Measurements from ENCODE around the gene SERPINB5. TPM values are rescaled to one million over a fixed set of nuclear protein-coding genes. Genes with fewer than 3 reads are reported as not detected.

SERPINB5 gene
- total RNA-seq, 3 donors from 2014 or later (not counting 1 experiment from before 2014, with no cell fraction given): not detected

GRCh38 chr18:63460414-63460813, 16.3 kb upstream of the SERPINB5 start:
- Mint-ChIP-seq H3K4me1 (no peaks in the 10 kb centered on the region), H3K27ac (no peak overlapping the region), H3K4me3 (no peak overlapping the region), H3K36me3 (no peaks in the 10 kb centered on the region), H3K9me3 (no peaks in the 10 kb centered on the region), H3K27me3 (ENCODE audit: low read depth in 2 of 2) (peaks cover 10 to 17% of the 10 kb centered on the region in 2 donors)
- 70% methylated on average over 1 of the region's 1 CpG for WGBS (ENCODE audit: insufficient coverage)
- H3K4me1 ChIP-seq (ENCODE audit: control insufficient read depth, insufficient read depth, low read length): no peaks in the 10 kb centered on the region
- ATAC-seq (no peak), DNase-seq (no peak)
- H3K27ac ChIP-seq (ENCODE audit: low read length): no peak overlapping the region
- peaks cover 2% of the 10 kb centered on the region for H3K27me3 ChIP-seq (ENCODE audit: control insufficient read depth, insufficient read depth, low read length)
- TF ChIP-seq, protein P1, sequence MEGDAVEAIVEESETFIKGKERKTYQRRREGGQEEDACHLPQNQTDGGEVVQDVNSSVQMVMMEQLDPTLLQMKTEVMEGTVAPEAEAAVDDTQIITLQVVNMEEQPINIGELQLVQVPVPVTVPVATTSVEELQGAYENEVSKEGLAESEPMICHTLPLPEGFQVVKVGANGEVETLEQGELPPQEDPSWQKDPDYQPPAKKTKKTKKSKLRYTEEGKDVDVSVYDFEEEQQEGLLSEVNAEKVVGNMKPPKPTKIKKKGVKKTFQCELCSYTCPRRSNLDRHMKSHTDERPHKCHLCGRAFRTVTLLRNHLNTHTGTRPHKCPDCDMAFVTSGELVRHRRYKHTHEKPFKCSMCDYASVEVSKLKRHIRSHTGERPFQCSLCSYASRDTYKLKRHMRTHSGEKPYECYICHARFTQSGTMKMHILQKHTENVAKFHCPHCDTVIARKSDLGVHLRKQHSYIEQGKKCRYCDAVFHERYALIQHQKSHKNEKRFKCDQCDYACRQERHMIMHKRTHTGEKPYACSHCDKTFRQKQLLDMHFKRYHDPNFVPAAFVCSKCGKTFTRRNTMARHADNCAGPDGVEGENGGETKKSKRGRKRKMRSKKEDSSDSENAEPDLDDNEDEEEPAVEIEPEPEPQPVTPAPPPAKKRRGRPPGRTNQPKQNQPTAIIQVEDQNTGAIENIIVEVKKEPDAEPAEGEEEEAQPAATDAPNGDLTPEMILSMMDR (IDR thresholded peaks at IDR 0.05): no peak
- H3K9me3 ChIP-seq (ENCODE audit: control insufficient read depth, insufficient read depth, low read length): no peaks in the 10 kb centered on the region
- no peaks in the 10 kb centered on the region for H3K36me3 ChIP-seq (ENCODE audit: control insufficient read depth, insufficient read depth, low read length)
- intact Hi-C loops (cut with micrococcal nuclease): no loop called here
- no peak overlapping the region for H3K4me3 ChIP-seq (ENCODE audit: low read length)

DNA sequence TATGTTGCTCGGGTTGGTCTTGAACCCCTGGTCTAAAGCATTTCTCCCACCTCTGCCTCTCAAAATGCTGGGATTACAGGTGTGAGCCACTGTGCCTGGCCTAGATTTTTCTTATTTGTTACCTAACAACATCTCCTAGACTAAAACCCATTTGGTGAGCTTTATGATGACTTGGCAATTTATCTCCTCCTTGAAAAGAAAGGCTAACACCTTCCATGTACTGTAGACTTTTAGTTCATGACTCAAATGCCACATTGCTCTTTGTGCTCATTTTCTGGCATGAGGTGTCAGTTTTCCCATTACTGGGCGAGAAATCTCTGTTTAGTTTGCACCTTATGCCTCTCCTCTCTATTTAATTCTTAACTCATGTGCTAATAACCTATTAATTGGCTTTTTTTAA, 12.3 kb upstream of the SERPINB5 start:
- H3K9me3 ChIP-seq (ENCODE audit: control insufficient read depth, insufficient read depth, low read length): no peaks in the 10 kb centered on the region
- H3K4me1 ChIP-seq (ENCODE audit: control insufficient read depth, insufficient read depth, low read length): no peaks in the 10 kb centered on the region
- no peaks in the 10 kb centered on the region for H3K36me3 ChIP-seq (ENCODE audit: control insufficient read depth, insufficient read depth, low read length)
- Mint-ChIP-seq H3K36me3 (no peaks in the 10 kb centered on the region), H3K4me1 (no peaks in the 10 kb centered on the region), H3K4me3 (no peak overlapping the region), H3K27me3 (ENCODE audit: low read depth in 2 of 2) (peaks cover 10 to 17% of the 10 kb centered on the region in 2 donors), H3K9me3 (no peaks in the 10 kb centered on the region), H3K27ac (no peak overlapping the region)
- H3K27me3 ChIP-seq (ENCODE audit: control insufficient read depth, insufficient read depth, low read length): peaks cover 2% of the 10 kb centered on the region
- intact Hi-C loops (cut with micrococcal nuclease): no loop called here
- H3K4me3 ChIP-seq (ENCODE audit: low read length): no peak overlapping the region
- ATAC-seq: no peak
- no peak overlapping the region for H3K27ac ChIP-seq (ENCODE audit: low read length)
- TF ChIP-seq, protein P1 (IDR thresholded peaks at IDR 0.05): no peak
- 64% methylated on average over 2 of the region's 2 CpGs for WGBS (ENCODE audit: insufficient coverage)
- no peak for DNase-seq

- H3K4me3 Mint-ChIP-seq: no peak overlapping the region
- Histone ChIP-seq H3K27me3 (ENCODE audit: control insufficient read depth, insufficient read depth, low read length) (peaks cover 2% of the 10 kb centered on the region), H3K36me3 (ENCODE audit: control insufficient read depth, insufficient read depth, low read length) (no peaks in the 10 kb centered on the region), H3K4me1 (ENCODE audit: control insufficient read depth, insufficient read depth, low read length) (no peaks in the 10 kb centered on the region), H3K4me3 (ENCODE audit: low read length) (no peak overlapping the region), H3K27ac (ENCODE audit: low read length) (no peak overlapping the region), H3K9me3 (ENCODE audit: control insufficient read depth, insufficient read depth, low read length) (no peaks in the 10 kb centered on the region)
- ATAC-seq: no peak
- H3K27me3 Mint-ChIP-seq (ENCODE audit: low read depth in 2 of 2): peaks cover 10 to 17% of the 10 kb centered on the region in 2 donors
- intact Hi-C loops (cut with micrococcal nuclease): no loop called here
- no peak for DNase-seq
- H3K4me1 Mint-ChIP-seq: no peaks in the 10 kb centered on the region
- no peaks in the 10 kb centered on the region for H3K9me3 Mint-ChIP-seq
- no peak overlapping the region for H3K27ac Mint-ChIP-seq
- 57% methylated on average over 1 of the region's 2 CpGs for WGBS (ENCODE audit: insufficient coverage)
- TF ChIP-seq, protein P1 (IDR thresholded peaks at IDR 0.05): no peak
- H3K36me3 Mint-ChIP-seq: no peaks in the 10 kb centered on the region
These were observed 11.7 kb upstream of the SERPINB5 start for GRCh38 chr18:63465059-63465458.

DNA sequence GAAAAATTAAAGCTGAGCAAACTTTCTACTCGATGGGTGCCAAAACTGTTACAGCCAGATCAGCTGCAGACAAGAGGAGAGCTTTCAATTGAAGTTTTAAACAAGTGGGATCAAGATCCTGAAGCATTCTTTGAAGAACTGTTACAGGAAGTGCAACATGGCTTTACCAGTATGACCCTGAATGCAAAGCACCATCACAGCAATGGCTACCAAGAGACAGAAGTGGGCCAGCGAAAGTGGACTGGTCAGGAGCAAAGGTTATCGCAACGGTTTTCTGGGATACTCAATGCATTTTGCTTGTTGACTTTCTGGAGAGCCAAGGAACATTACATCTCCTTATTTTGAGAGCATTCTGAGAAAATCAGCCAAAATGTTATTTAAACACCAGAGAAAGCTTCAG, 9.1 kb upstream of the SERPINB5 start:
- peaks cover 2% of the 10 kb centered on the region for H3K27me3 ChIP-seq (ENCODE audit: control insufficient read depth, insufficient read depth, low read length)
- DNase-seq (no peak), ATAC-seq (no peak)
- H3K27me3 Mint-ChIP-seq (ENCODE audit: low read depth in 2 of 2): peaks cover 6 to 9% of the 10 kb centered on the region in 2 donors
- no peaks in the 10 kb centered on the region for H3K4me1 Mint-ChIP-seq
- H3K4me1 ChIP-seq (ENCODE audit: control insufficient read depth, insufficient read depth, low read length): no peaks in the 10 kb centered on the region
- H3K27ac ChIP-seq (ENCODE audit: low read length): no peak overlapping the region
- no peaks in the 10 kb centered on the region for H3K9me3 Mint-ChIP-seq
- no peak overlapping the region for H3K4me3 ChIP-seq (ENCODE audit: low read length)
- TF ChIP-seq, protein P1 (IDR thresholded peaks at IDR 0.05): no peak
- H3K36me3 Mint-ChIP-seq: no peaks in the 10 kb centered on the region
- no peak overlapping the region for H3K4me3 Mint-ChIP-seq
- no peak overlapping the region for H3K27ac Mint-ChIP-seq
- H3K9me3 ChIP-seq (ENCODE audit: control insufficient read depth, insufficient read depth, low read length): no peaks in the 10 kb centered on the region
- 87% methylated on average over 4 of the region's 4 CpGs for WGBS (ENCODE audit: insufficient coverage)
- intact Hi-C loops (cut with micrococcal nuclease): no loop called here
- no peaks in the 10 kb centered on the region for H3K36me3 ChIP-seq (ENCODE audit: control insufficient read depth, insufficient read depth, low read length)

Data from natural killer cell (primary cell).